HG02588 (cell line): ENCODE results near the gene AP1B1.

Experiments used
- ATAC-seq: cut with Tn5 transposase; IDR thresholded peaks from one replicate; pipeline ENCODE4 v1.9.1; 2021; ENCODE audit warnings: mild to moderate bottlenecking, moderate library complexity; ENCODE audit not compliant: unreplicated experiment

Gene AP1B1

DNA sequence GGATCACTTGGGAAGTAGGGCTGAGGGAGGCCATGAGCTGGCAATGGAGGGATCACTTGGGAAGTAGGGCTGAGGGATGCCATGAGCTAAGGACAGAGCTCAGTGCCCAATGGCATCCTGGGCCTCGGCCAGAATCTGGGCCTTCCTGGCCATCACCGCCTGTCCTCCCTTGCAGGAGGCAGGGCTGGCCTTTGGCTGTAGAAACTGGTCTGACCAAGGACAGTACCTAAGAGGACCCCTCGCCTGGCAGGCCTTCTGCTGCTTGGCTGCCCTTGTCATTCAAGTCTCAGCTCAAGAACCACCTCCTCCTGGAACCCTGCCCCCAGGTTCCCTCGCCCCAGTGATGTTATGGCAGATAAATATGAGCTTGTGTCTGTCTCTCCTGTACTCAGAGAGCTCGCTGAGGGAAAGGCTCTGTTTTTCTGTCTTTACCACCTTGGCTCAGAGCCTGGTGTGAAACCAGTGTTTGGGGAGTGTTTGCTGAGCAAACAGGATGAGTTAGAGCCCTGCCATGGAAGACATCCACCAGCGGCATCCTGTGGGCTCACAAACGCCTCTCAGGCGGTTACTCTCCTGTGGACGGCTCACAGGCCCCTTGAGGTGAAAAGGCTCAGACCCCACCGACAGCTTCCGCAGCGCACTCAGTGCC is 53.5 kb downstream of the AP1B1 start:
- no peak for ATAC-seq

DNA sequence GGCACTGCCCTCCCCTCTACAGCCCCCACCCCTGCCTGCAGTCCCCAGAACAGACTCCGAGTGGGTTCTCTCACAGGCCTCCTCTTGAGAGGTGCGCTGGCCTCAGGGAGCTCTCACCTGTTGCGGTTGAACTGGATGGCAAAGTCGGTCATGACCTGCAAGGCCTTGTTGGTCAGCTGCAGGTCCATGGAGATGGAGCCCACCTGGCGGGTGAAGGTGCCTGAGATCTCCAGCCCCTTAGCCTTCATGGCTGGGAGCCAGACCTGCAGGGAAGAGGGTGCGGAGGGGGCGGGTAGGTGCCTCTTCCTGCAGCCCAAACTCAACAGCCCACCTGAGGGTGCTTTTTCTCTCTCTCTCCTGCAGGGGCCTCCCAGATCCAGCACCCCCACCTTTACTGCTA is 54.2 kb downstream of the AP1B1 start:
- ATAC-seq, result no peak

DNA sequence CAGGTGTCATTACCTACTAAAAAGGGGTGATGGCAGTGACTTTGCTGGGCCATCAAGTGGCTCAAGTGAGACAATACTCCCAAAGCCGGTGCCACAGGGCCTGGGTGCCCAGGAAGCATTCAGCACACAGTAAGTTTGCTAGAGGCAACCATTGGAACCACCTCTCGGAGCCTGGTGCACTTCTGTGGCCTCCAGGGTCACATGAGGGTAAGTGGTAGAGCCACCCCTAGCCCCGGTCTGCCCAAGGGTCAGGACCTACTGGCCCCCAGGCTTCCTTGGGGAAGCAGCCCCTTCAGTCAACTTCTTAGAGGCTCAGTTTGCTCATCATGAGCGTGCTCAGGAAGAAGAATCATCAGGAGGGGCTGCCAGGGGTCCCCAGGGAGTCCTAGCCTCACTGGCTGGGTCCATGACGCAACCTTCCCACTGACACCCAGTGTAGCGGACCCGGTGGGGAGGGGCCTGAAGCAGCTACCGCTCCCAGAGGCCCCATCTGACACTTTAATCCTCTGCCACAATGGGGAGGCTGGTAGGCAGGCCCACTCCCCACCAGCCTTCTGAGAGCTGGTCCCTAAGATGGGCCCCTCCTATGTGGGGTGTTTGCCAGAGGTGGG is 55.4 kb downstream of the AP1B1 start:
- no peak for ATAC-seq

DNA sequence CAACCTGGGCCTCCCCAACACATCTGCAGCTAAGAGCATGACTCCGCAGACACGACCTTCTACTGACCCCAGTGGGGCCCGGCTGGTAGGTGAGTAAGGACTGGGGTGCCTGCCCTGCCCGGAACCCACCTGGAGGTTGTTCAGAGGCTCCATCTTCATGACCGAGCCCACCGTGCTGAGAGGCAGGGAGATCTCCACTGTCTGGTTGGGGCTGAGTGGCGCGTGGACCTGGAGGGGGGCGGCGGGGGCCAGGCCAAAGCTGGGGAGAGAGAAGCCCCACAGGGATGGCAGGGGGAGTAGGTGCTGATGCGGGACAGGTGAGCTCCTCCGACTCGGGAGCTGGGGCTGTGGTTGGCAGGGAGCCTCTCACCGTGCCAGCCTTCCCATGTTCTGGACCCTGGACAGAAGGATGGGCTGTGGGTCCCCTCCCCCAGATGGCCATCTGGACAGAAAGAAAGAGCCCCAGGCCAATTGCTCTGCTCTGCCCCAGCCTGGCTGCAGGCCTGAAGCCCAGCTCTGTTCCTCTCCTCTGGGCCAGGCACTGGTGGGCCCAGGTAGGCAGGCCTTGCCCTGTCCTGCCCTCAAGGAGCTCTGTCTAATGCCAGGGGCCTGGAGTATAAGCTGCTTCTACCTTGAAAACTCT is 56.6 kb downstream of the AP1B1 start:
- no peak for ATAC-seq

DNA sequence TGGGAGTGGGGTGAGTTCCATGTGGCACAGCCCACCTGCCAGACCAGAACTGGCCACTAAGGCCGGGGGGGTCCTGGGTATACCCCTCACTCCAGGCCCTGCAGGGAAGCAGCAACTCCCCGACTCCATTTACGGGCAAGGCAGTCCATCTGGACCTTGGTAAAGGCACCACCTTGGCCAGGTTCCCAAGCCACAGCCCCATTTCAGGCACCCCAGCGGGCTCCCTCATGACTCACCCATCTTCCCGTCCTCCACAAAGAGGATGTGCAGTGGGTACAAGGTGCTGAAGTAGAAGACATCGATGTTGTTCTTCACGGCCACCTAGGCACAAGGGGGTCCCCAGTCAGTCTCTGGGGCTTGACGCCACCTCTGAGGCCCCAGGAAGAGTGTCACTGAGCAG is 57.2 kb downstream of the AP1B1 start:
- ATAC-seq, result no peak

DNA sequence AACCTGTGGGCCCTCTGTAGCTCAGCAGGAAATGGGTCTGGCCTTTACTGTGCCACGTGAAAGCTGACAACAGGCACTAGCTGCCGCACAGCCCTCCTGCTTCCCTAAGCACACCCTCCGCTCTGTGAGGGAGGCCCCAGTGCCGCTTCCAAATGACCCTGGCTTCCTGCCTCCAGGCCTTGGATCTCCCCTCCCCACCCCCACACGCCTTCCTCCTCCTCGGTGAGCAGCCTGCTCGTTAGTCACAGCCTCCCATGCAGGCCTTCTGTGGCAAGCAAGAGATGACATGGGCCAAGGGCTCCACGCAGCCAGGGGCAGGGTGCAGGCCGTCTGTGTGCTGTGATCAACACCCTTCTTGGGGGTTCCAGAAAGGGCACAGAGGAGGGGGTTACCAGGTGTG is 57.6 kb downstream of the AP1B1 start:
- ATAC-seq, result no peak

DNA sequence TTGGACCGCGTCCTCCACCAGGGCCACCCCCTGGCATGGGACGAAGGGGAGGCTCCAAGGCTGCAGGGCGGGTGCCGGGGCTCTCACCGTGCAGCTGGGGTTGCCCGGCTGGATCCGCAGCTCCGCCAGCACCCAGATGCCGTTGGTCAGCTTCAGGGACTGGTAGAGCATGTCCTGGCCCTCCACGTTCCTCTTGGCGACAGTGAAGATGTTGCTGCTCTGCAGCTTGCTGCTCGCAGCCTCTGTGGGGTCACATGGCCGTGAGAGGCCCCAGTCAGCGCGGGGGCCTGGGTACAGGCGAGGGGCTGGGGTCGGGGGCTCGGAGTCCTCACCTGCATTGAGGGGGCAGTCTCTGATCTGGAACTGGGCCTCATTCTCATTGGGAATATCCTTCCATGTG is 58.1 kb downstream of the AP1B1 start:
- no peak for ATAC-seq

DNA sequence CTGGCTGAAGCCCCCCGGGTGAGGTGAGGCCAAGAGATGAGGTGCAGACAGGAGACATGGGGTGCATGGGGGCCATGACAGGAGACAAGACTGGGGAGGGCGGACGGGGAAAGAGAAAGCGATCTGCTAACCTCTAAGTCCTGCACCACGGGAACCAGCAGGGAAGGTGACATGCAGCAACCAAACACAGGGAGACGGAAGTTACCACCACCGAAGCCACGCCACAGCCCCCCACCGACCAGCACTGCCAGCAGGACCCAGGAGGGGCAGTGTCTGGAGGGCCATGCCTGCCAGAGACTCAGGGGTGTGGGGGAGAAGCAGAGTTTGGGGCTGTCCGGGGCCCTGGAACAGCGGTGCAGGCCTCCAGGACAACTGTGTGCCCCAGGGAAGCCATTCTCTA is 58.8 kb downstream of the AP1B1 start:
- ATAC-seq, result no peak

DNA sequence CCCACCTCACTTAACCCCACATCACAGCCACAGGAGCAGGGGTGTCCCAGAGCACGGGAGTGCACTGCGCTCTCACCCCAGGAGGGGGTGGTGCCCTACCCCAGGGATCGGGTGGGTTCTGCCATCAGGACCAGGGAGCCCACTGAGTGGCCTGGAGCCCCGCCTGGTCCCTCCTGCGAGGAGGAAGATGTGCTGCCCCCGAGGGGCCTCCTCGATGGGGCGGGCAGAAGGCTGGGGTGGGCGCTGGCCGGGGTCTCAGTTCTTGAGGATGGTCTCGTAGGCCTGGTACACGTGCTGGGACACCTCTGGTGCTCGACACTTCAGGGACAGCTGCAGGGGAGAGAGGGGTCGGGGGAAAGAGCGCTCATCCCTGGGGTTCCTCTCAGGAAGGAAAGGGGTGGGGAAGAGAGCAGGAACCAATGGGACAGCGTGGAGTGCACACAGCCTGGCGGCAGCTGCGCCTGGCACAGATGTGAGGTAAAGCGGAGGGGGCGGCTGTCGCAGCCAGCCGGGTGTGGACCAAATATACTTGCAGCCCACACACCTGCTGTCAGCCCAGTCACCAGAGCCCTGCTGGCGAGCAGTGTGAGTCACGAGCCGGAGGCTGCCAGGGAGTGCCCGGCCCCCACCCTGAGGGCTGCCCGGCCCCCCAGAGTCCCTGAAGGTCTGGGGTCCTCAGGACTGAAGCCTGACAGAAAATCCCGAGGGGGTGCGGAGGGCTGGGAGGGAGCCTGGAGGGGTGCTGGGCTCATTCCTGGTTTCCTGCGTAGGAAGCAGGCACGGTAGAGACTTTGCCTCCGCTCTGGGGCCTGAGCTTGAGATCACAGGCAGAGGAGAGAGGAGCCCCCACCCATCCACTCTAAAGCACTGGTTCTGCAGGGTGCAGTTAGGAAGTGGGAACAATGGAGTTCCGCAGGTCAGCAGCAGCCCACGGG is 59.5 kb downstream of the AP1B1 start:
- ATAC-seq, result no peak

DNA sequence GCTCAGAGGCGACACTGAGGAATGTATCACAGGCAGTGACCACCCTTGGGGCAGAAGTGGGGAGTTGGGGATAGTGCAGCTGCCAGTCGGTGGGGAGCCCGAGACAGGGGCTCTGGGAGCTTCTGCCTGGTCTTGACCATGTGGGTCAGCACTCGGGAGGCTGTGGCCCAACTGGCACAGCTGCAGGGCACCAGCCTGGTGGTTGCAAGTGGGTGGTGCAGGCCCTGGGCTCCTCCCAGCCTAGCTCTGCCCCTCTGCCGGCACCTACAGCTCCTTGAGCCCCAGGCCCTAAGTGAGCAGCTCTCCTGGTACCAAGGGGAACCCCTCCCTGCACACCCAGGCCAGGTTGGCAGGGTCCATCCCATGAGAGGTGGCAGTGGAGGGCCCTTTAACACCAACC is 60.3 kb downstream of the AP1B1 start:
- ATAC-seq, result no peak

DNA sequence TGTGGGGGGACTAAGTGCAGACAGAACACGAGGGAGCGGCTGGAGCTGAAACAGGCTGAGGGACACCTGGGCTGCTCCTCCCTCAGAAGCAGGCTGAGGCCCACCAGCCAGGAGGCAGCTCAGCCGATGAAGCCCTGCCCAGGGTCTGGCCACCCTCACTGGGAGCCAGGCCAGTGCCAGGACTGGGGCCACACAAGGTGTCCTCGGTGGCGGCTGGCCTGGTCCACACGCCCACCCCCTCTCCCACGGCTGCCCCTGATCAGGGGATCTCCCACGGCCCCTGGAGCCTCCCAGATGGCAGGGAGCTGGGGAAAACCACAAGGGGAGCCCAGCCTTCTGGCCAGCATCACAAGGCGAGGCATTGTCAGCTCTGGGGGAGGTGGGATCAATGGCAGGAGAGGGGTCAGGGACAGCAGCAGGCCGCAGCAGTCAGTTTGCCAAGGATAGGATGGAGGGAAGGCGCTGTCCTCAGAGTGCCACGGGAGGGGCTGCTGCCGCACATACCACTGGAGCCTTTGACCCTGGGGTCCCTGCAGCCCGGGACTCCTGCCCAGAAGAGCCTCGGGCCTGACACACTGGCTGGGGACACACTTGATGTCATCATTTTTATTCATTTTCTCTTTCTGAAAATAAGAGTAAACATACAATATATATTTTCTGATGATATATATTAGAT is 61.1 kb downstream of the AP1B1 start:
- ATAC-seq, result no peak

DNA sequence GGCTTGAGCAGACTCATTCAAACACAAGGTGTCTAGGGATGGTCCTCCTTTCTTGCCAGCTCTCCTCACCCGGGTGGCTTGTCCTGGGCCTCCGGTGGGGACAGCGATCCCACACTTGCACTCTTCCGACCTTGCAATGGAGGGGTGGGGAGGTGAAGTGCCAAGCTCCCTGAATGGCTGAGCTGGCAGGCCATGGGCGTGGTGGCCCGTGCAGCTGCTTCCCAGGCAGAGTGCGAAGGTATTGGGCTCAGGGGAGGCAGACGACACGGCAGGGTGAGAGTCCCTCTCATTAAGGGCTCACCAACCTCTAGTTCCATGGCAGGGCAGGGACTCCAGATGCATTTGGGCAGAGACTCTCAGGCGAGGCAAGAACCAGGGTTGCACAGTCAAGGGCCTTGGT is 61.9 kb downstream of the AP1B1 start:
- no peak for ATAC-seq

DNA sequence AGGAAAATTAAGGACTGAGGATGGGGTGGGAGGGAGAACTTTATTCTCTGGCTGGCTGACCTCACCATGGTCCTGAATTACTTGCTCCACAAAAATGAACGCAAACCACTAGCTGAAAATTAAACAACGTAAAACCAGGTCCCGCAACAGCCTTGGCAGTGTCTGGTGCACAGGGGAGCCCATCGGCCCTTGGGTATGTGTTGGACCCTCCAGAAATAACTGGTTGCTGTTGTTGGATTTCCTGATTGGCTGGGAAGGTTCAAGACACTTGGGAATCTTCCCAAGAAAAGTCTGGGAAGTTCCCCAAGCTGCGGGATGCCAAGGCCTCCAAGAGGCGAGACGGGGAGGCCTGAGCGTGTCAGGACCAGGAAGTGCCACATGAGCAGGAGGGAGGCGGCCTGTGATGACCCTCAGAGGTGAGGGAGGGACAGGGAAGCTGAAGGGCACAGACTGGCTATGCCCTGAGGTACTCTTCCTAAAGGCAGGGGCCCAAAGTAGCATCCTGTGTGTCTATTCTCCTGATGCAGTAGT is 62.5 kb downstream of the AP1B1 start:
- no peak for ATAC-seq

DNA sequence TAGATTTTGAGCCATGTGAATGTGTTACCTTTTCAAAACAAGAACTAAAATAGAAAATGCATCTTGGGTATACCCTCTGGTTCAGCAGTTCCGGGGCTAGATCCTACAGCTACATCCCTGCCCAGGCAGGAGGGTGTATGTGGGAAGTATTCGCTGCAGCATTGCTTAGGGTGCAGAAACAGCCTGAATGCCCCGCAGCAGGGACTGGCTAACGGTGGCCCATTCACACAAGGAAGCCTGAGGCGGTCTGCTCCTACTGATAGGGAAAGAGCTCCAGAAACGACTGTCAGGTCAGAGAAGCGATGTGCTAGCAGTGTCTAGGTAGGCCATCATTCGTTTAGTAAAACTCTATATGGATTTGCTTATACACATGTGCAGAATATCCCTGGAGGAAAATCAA is 63.0 kb downstream of the AP1B1 start:
- no peak for ATAC-seq

DNA sequence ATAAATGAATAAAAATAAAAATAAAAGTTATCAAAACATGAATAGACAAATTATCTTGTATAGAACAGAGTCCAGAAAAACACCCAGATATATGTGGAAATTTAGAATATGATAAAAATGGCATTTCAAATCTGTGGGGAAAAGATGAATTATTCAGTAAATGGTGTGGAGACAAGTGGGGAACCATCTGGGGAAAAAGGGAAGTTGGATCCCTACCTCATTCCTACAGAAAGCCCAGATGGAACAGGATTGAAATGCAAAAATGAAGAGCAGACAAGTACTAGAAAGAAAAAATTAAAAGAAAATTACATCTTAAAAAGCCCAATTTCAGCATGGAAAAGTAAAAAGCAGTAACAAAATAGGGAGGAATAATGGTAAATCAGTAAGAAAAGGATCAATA is 64.7 kb downstream of the AP1B1 start:
- ATAC-seq, result no peak

DNA sequence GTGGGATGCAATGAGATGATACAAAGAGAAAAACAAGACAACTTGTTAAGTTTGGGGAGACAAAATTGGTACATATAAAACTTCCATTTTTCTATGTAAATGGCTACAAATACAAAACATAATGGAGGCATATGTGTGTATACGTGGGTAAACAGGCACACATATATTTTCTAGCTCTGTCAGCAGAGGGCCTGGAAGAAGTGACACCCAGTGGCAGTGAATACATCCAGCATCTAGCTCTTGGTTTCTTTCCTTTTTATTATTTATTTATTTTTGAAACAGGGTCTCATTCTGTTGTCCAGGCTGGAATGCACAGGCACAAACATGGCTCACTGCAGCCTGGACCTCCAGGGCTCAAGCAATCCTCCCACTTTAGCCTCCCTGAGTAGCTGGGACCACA is 67.8 kb downstream of the AP1B1 start:
- ATAC-seq, result no peak

DNA sequence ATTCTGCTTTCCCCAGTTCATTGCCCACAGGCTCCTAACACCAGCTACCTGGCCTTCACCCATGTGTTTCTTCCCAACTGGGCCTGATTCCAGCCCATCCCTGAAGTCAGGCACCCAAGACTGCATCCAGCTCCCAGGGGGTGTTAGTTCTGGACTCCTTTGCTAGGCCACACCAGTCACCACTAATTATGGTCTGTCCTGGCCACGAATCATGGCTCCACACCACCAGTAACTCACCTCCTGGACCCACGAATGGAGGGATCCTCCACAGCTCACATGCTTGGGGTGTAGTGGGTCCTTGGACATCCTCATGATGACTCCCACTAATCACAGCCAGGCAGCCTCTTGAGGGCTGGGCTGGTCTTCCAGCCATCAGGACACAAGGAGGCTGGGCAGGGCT is 69.3 kb downstream of the AP1B1 start:
- ATAC-seq, result no peak

DNA sequence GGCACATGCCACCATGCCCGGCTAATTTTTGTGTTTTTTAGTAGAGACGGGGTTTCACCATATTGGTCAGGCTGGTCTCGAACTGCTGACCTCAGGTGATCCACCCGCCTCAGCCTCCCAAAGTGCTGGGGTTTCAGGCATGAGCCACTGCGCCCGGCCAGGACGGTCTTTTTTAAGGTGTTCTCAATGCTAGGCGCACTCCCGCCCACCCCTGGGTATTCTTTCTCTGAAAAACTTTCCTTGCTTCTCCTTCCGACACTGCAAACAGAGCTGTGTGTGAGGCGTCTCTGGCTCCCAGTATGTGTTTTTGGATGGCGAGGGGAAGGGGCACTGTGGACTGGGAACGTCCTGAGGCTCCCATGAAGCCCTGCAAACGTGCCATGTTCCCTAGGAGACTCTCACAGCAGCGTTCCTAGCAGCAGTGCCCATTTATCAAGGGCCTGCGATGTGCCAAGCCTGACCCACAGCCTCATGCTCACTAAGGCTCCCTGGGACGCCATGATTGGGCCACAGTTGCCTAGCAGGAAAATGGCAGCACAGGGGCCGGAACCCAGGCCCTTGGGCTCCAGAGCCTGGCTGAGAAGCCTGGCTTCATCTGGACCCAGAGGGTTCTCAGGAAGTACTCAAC is 70.4 kb downstream of the AP1B1 start:
- ATAC-seq, result no peak

DNA sequence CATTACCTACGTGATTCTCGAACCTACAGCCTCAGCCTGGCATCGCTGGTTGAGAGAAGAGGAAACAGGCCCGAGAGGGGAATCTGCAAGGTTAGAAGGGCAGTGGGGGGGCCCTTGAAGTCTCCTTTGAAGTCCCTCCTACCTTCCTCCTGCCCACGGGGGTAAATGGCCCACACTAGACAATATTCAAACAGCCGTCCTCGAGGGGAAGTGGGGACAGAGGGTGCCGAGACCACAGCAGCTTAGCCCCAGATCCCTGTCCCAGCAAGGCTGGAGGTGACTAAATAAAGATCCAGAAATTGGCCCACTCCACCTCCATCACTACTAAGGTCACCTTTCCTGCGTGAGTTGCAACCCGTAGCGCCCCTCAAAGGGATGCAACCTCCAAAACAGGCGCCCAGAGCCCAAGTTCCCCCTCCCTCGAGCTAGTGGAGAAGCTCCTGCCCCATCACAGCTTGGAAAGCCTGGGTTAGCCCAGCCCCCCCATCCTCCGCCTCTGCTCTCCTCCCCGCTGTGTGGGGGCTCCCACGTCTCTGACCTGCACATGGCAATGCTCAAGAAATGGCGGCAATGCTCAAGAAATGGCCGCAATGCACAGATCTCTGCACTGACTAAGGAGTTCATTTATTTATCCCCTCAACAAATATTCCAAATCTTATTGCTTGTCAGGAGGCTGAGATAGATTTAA is 72.1 kb downstream of the AP1B1 start:
- no peak for ATAC-seq
